Hematopoietic multipotent progenitor cell treated with erythropoietin and hydrocortisone succinate and interleukin-3 and kit ligand, for 15 days (in vitro differentiated cells): ENCODE results near the gene PTPA.

ENCODE experiments used
- DNase-seq: peaks from one replicate; pipeline ENCODE4 v3.0.0-alpha.2; 2015; ENCODE audit warnings: low spot score

PTPA gene

DNA sequence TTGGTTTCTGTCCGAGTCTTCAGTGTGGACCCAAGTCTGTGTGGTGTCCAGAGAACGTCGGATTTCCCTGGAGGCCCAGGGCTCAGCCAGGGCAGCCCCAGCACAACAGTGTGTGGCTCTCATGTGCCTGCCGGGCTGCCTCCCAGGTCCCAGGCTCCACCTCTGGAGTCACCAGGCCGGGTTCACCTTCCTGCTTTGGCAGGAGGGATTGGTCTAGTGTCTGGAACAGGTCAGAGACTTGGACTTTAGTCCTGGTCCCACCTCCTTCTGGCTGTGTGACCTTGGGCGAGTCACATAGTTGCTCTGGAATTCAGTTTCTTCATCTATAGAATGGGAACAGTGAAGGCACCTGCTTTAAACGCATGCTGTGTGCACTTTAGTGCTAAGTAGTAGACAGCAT is 27.1 kb upstream of the PTPA start:
- no peak for DNase-seq

DNA sequence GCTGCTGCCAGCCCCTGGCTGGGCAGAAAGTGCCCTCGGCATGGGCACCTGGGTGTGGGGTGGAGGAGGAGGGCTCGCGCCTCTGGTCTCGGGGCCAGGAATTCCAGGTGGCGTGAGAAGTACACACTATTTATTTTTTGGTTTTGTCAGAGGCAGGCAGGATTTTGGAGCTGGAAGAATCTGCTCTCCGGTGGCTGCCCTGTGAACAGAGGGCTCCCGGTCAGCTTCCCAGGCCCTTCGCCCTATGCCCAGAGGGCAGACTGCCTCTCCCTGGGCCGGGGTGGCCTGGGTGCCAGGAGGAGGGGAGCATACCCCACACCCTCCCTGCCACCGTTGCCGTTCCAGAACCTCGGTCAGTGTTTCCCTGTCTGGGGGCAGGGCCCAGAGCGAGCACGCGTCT is 22.0 kb upstream of the PTPA start:
- DNase-seq: no peak

DNA sequence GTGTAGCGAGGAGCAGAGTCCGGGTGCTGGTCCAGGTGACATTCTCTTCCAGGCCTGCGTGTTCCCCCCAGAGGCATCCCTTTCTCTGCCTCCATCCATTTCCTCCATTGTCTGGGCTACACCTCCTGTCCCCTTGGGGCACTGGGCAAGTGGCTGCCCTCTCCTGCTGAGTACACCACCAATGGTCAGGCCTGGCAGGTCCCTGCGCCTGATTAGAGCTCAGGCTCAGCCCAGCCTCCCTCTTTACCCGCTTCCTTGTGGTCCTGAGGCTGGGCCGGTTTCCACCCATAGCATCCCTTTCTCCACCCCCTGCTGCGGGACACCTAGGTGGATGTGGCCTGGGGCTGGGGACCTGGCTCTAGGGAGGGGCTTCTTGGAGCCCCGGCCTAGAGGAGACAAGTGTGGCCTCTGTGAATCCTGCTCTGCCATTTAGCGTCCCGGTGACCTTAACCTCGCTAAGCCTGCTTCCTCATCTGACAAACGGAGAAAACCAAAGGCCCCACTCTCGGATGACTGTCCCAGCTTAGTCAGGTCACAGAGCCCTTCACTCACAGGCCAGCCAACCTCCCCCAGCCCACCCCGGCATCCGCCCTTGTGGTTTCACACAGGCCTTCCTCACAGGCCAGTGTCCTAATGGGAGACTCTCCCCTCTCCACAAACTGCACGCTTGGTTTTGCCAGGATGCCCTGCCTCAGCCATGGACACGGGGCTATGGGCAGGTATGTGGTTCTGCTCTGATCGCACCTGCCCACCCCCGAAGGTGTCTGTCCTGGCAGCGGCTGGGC is 17.4 kb upstream of the PTPA start:
- DNase-seq: no peak

DNA sequence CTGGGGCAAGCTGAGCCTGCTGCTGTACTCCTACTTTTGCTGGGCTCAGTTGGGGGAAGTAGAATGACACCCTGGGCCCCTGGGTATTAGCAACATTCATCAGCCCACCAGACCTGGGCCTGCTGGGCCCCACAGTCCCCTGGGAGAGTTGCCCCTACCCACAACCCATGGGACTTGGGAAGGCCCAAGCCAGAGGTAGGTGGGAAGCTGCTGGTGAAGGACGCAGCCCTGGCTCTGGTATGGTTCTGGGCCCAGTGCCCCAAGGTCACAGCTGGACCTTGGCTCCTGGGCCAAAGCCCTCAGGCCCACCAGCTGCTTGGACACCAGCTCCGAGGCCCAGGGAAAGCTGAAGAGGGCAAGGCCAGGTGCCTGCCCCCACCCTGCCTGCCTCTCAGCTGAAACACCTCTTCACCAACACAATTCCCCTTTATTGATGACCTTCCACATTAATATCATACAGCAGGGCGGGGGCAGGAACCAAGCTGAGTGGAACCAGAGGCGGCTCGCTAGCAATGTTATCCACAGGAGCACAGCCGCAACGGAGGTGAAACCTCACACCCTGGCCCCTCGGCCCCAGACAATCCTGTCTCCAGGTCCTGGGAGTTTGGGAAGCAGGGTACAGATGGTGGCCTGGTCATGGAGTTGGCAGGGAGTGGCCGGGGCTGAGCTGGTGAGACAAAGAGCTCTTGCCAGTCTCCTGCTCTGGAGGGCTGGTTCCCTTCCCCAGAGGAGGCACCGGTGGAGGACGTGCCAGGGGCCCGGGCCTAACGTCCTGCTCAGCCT is 16.6 kb upstream of the PTPA start:
- DNase-seq: no peak

DNA sequence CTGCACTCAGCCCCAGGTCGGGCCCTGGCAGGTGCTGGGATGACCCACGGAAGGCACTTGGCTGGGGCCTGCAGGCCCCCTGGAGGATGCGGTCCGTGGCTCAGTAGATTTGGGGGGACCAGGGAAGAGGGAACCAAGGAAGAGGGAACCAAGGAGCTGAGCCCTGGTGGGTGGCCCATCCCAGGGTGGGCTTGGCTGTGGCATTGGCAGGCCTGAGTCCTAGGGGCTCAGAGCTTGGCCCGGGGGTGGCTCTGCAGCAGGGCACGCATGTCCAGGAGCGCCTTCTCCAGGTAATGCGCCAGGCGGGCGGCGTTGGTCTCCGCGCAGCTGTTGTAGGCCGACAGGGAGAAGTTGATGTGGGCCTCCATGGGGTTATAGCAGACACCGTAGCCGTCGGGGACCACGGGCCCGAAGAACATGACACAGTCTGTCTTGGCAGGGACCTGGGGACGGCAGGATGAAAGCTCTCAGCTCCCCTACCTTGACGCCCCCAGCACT is 16.0 kb upstream of the PTPA start:
- no peak for DNase-seq

DNA sequence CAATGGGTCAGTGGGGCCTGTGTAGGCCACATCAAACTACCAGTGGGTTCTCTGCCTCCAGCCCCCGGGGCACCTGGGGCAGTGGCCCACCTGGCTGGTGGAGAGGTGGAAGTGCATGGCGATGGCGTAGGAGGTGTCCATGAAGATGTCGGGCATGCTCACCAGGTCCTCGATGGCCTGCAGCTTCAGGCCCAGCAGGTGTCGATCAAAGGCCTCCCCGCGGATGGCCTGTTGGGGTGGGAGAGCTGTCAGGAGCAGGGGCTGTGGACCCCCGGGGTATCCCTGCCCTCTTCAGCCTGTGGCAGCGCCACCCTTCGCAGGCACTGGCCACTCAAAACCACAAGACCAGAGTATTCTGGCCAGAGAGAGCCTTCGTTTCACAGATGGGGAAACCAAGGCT is 15.3 kb upstream of the PTPA start:
- no peak for DNase-seq

DNA sequence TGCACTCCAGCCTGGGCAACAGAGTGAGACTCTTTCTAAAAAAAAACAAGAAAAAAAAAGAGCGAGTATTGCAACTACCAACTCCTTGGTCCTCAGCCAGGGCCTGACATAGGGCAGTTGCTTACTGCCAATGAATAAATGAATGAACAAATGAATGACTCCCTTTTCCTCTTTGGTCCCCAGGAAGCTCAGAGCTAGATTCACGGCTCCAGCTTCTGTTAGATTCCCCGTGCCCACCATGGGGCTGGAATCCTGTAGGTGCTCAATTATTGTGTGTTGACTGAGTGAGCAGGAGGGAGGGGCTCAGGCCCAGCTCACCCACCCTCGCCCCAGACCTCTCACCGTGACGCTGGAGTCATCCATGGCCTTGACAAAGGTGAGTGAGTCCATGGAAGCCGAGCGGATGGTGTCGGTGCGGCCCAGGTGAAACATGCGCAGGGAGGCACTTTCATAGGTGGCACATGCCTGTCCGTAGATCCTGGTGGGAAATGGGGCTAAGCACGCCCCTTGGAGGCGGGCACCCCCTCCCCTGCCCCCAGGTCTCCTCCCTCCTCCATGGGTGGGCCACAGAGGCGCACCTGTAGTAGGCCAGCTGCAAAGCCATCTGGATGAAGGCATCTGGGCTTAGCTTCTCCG is 13.4 kb upstream of the PTPA start:
- DNase-seq: no peak

DNA sequence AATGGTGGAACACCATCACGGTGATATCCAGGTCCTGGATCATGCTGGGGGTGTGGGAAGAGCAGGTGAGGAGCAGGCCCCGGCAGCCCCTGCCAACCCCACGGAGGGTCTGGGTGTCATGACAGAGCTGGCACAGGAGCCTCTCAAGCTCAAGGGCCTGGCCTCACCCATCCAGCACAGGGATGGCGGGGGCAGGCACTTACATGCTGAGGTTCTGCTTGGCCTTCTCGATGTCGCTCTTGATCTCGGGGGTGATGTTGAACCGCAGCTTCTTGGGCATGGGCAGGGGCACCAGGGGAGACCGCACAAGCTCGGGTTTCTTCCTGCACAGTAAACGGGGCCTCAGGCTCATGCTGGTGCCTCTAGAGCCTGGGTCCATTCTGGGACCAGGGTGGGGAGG is 12.9 kb upstream of the PTPA start:
- DNase-seq: no peak

DNA sequence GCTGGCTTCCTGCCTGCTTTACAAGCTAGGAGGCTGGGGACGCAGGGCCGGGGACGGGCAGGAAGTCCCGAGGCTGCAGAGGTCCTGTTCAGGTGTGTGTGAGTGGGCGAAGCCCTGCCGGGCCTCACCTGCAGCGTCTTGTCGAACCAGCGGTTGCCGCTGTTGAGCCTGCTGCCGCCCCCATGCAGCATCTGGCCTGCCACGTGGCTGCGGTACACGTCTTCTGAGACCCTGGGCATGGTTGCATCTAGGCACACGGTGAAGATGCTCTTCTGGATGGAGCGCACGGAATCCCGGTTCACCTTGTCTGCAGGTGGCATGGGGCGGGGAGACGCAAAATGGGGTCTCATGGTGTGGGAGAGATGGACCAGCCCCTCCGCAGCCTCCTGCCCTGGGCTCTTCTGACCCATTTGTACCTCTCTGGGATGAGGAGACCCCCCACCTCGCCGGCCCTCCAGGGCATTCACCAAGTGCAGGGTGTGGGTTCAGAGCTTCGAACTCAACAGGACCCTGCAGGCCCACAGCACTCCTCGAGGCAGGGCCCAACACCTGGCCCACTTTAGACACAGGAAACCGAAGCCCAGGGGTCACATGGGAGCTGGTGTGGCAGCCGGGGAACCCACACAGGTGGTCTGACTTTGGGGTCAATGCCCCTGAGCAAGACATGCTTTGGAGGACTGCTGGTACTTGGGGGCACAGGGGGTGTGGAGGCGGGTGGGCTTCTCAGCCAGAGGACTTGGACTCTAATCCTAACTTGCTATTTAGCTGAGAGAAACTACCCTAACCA is 10.6 kb upstream of the PTPA start:
- no peak for DNase-seq

DNA sequence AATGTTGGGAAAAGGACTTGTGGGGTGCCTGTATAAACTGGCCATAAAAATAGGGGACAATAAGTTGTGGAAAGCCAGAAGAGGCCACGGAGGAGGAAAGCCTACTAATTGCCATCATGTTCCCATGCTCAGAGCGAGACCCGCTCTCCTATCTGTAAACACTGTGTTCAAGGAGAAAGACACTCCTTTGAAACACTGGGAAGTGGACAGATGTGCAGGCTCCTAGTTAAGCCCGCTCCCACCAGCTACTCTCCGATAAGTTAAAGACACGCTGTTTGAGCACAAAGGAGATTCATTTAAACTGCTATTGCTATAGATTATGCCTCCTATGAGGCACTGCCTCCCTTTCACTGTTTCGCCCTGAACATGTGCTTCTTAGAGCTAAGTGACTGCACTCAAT is 9.9 kb upstream of the PTPA start:
- no peak for DNase-seq

DNA sequence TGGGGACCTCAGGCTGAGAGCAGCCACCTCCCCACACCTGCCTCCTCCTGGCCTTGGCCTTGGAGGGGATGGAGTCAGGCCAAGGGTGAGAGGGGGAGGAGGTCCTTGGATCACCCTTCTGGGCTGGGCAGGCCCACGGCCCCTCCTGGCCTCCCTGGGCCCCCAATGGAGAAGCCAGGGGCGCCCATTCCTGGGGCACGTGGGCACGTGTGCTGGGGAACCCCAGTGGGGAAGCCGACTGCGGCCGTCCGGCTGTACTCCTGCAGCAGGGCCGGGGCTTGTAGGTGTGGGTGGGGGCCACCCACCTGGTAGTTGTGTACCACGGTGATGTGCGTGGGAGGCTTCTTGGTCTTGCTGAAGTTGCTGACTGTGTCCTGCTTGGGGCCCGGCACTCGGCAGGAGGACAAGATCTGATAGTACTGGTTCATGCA is 9.1 kb upstream of the PTPA start:
- DNase-seq: no peak

DNA sequence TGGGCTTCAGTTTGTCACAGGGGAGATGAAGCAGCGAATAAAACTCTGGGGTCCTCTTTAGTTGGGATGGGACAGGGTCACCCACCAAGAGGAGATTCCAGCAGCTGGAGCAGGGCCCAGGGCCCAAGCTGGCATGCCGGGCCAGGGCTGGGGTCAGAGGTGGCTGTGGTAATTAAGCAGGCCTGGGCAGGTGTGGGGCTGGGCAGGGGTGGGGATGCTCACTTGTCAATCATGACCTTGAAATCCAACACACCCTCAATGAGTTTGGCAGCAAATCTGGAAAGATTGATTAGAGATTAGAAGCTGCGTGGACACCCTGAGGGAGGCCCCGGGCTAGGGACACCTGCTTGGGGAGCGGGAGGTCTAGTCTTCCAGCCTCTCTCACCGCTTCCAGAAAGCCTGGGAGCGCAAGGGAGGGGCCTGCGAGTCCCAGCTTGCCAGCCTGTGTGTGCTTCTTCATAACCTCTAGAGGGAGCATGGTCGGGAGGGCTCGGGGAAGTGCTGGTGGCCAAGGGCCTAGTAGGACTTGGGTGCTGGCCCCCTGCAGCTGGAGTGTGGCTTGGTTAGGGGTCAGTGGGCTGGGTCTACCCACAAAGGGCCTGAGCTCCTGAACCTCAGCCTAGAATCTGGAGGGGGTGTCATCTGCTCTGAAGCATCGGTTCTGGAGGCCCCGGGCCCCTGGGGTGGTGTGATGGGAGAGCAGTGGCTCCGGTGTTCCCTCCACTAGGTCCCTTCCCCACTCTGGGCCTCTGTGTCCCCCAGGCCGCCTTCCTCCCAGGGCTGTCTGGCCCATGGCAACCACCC is 8.2 kb upstream of the PTPA start:
- DNase-seq: peak; percentile 65

DNA sequence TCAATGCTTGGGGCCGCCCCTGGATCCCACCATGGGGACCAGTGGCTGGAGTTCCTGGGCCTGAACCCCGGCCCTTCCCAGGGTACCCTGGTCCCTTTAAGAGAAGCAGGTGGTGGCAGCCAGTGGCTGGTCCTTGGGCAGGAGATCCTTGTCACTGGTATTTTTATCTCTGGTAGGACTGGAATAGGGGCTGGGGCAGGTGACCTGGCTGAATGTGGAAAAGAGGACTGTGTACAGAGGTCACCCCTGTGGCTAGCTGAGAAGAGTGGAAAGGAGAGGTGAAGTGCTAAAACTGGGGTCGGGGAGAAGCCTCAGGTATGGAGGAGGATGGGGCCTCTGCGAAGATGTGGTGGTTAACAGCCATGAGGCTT is 7.6 kb upstream of the PTPA start:
- DNase-seq: no peak

DNA sequence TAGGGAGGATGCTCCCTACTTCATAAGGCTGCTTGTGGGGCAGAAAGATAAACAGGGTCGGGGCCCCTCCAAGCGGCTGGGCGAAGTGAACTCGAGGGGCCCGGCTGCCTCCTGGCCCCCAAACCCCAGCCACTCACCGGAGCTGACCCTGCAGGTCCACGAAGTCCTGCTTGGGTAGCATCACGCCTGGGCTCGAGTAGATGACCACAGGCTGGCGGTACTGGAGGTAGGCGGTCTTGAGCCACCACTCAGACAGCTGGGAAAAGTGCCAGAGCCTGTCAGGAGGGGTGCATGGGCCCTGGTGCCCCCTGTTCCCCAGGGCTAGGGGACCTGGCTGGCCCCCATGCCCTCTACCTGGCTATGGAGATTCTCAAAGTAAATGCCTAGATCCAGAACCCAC is 7.2 kb upstream of the PTPA start:
- DNase-seq: no peak

DNA sequence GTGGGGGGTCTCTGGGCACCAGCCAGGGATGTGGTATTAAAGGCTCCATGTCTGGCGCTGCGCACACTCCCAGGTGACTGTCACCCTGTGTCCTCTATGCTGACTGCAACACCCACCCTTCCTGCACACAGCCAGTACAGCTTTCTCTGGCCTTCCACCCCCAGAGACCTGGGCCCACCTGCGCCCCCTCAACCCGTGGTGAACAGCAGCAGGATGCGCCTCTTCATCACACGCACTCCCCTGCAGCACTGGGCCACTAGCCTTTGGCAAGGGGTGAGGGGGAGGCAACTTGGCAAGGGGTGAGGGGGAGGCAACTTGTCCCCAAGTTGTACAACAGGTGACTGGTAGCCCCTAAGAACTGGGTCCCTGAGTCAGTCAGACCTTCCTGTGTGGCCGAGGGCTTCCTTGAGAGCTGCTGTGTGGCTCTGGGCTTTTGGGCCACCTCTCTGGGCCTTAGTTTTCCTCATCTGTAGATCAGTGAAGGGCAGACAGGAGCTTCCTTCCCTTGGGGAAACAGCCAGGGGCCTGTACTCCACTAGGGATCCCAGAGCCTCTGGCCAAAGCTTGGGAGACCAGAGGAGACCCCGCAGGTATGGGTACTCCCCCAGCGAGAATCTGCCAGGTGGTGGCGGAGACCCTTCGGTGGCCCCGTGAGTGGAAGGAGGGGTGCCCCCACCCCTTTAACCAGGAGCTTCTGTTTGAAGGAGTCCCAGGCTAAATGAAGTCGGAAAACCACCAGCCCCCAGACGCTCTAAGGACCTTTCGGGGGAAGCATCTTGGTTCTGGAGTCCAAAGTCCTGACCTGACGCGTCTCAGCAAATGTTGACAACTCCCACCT is 5.1 kb upstream of the PTPA start:
- DNase-seq: no peak

DNA sequence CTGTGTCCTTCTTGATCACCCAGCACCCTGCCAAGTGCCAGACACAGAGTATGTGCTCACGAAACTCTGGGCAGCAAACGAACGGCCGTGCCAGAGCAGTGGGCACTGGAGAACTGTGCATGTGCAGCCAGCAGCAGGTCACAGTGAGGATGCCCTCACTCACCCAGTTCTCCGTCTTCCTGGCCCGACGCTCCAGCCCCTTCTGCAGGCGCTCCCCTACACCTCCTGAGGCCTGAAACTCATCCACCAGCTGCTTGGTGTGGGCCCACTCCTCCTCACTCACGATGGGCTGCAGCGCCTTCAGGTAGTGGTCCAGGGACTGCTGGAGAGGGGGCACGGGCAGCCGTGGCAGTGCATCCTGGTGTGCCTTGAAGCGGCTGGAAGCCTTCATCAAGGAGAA is 3.6 kb upstream of the PTPA start:
- no peak for DNase-seq

DNA sequence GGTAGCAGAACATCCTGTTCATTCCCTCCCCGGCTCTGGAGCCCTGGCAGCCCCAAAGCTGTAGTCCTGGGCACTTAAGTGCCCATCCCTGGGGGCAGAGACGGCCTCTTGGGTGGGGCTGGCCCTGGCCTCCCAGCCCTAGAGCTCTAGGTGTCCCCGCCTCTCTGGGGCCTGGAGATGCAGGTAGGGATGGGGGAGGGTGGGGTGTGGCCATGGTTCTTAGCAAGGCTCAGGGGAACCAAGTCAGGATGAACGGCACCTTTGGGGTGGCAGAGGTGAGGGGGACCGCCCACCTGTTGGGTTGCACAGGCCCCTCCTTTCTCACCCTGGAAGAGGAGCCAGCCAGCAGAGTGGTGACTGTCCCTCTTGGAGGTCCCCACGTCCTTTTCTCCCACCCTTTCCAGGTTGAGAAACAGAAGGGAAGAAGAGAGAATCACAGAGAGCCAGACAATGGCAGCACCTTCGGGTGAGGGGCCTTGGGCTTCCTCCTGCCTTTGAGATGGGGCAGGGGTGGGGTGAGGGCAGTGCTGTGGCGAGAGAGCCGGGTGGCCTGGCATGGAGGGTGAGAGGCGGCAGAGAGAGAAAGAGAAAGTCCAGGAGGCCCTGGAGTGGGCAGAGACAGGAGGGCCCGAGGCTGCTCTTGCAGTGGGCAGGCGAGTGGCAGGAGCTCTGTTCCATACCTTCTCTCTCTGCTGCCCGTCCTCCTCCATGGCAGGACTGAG is 3.0 kb upstream of the PTPA start:
- no peak for DNase-seq

DNA sequence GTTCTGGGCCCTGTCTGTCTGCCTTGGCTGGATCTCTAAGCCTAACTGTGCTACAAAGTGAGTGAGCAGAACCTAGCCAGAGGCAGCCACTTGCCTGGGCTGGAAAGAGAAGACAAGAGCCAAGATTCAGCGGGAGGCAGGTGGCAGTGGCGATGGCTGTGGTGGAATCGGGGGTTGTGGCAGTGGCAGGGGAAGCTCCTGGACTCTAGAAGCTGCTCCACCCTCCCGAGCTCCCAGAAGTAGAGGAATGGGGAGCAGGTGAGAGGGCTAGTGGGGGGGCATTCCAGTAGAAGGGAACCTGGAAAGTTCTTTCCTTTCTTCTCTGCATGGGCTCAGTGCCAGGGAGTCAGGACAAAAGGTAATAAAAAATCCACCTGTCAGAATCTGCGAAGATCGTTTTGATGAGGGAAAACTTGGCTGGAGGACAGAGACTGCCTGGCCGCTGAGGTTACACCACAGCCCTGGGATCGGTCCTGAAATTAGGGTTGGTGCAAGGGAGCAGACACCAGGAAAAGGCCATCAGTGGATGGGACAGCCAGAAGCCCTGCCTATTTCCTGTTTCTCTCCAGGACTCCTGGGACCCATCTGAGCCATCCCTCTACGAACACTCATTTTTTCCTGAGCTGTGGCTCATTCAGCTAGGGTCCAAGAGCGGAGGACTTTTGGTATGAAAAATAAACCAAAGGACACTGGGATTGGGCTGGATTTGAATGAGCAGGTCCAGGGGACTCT is 2.2 kb upstream of the PTPA start:
- no peak for DNase-seq

DNA sequence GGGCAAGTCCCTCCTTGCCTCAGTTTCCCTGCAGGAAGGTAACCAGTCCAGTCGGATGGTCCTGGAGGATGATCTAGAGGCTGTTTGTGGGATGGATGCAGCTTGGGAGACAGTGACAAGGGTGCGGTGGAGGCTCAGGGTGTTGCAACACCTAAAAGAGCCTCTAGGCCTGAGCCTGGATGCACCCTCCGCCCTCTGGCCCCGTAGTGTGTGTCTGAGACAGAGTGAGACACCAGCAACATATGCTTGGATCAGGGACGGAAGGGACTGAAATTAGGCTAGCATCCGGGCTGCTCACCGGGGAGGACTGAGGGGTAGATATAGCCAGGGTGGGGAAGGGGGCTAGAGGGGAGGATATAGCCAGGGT is 1.7 kb upstream of the PTPA start:
- DNase-seq: peak; percentile 45
